Duodenal mucosa (tissue), 2 donors: ENCODE measurements around the gene SRRM3.
A peak's percentile ranks its signal among the peaks of the same experiment; 100 is the strongest.
"Not testable (repeated sequence)": the region's sequence is repeated elsewhere in the genome, so short reads cannot be mapped to it uniquely, and the experiment has no call there.

Experiments
- H3K27ac ChIP-seq: one replicate; pipeline ENCODE4 v1.7.0; 2013; ENCODE audit warnings: low read depth, low read length
- H3K27me3 ChIP-seq, 2 donors: one replicate each; pipeline ENCODE4 v1.7.0; 2013; ENCODE audit warnings: low read length in 2 of 2, control low read depth in 1 of 2; ENCODE audit not compliant: insufficient read depth in 2 of 2, control insufficient read depth in 1 of 2
- H3K36me3 ChIP-seq, 2 donors: one replicate each; pipeline ENCODE4 v1.7.0; 2013; ENCODE audit warnings: low read length in 2 of 2, control low read depth in 1 of 2; ENCODE audit not compliant: insufficient read depth in 2 of 2, control insufficient read depth in 1 of 2
- H3K4me1 ChIP-seq, 2 donors: one replicate each; pipeline ENCODE4 v1.7.0; 2013; ENCODE audit warnings: low read length in 2 of 2, control low read depth in 1 of 2; ENCODE audit not compliant: insufficient read depth in 2 of 2, control insufficient read depth in 1 of 2
- H3K4me3 ChIP-seq, 2 donors: one replicate each; pipeline ENCODE4 v1.7.0; 2013; ENCODE audit warnings: low read length in 2 of 2, low read depth in 1 of 2
- H3K9ac ChIP-seq, 2 donors: one replicate each; pipeline ENCODE4 v1.7.0; 2013; ENCODE audit warnings: low read length in 2 of 2, low read depth in 1 of 2
- H3K9me3 ChIP-seq, 2 donors: one replicate each; pipeline ENCODE4 v1.7.0; 2013; ENCODE audit warnings: low read length in 2 of 2, control low read depth in 1 of 2; ENCODE audit not compliant: control insufficient read depth in 1 of 2

The SRRM3 gene

DNA sequence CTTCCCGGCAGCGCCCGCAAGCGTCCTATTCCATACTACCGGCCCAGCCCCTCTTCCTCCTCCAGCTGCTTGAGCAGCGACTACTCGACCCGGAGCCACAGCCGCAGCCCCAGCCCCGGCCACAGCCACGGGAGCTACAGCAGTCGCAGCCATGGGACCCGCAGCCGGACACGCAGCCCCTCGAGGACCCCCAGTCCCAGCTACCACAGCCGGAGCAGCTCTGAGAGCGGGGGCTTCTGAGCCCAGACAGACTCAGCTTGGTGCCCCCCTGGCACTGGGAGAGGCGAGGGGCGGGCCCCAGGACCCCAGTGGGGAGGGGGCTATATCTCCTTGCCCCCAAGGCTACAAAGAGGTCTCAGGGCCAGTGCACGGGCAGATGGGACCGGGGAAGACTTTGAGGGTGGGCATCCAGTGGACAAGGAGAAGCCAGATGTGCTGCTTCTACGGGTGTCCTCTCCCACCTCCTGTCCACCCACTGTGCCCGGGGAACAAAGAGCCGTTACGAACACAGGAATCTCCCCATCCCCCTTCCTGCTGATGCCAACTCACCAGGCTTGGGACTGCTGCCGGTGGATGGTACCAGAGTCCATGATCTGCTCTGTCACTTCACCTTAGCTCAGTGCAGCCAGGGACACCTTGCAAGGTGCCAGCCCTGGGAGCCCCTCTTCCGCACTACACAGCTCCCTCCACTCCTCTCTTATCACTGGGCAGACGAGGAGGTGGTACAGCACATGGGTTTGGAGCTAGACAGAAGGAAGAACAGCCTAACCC is 84.1 kb downstream of the SRRM3 start:
- H3K9ac ChIP-seq = no peak overlapping the region
- peaks cover 21 to 26% of the 10 kb centered on the region in 2 donors for H3K27me3 ChIP-seq

DNA sequence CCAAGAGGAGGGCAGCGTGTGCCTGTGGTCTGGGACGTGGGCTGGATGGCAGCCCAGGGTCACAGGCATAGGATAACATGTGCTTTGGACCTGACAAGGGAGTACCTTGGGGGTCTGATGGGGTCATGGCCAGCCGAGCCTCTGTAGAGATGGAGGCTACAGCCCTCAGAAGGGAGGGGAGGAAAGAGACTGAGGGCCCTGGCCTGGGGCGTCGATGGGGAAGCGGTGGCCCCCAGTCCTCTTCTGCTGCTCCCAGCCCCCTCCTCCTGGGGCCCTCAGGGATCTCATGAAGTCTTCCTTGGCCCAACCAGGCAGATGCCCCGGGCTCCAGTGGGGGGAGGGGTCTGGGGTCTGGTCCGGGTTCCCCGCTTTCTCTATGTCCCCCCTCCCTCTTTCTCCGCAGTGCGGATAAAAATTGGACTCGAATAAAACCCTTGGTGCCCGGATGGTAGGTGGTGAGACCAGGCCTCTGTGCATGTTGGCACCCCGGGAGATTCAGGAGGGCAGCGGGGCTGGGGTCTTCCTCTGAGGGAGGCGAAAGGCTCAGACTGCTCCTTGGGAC is 85.2 kb downstream of the SRRM3 start:
- no peak overlapping the region for H3K9ac ChIP-seq
- no peak overlapping the region for H3K27ac ChIP-seq
- H3K4me3 ChIP-seq = no peak overlapping the region
- H3K9me3 ChIP-seq = no peaks in the 10 kb centered on the region
- no peaks in the 10 kb centered on the region for H3K36me3 ChIP-seq
- H3K27me3 ChIP-seq = peaks cover 15 to 18% of the 10 kb centered on the region in 2 donors
- peaks cover 4 to 11% of the 10 kb centered on the region in 2 donors for H3K4me1 ChIP-seq

More for the DNA sequence above, 84.1 kb downstream of the SRRM3 start:
- no peak overlapping the region for H3K27ac ChIP-seq
- peaks cover 6 to 9% of the 10 kb centered on the region in 2 donors for H3K4me1 ChIP-seq
- no peaks in the 10 kb centered on the region for H3K9me3 ChIP-seq
- H3K36me3 ChIP-seq = no peaks in the 10 kb centered on the region
- no peak overlapping the region for H3K4me3 ChIP-seq

DNA sequence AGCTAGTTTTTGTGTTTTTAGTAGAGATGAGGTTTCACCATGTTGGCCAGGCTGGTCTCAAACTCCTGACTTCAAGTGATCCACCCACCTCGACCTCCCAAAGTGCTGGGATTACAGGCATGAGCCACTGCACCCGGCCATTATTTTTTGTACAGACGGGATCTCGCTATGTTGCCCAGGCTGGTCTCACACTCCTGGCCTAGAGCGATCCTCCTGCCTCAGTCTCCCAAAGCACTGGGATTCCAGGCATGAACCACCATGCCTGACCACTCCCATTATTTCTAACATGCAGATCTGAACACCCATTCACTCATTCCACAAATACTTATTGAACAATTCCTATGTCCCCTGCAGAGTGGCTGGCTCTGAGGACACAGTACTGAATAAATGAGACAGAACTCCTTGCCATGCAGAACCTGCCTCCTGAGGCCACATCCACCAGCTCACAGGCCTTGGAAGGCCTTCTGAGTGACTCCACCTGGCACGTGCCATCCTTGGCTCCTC is 89.2 kb downstream of the SRRM3 start:
- not testable (repeated sequence) for H3K36me3 ChIP-seq, H3K27me3 ChIP-seq, H3K9me3 ChIP-seq, H3K4me3 ChIP-seq, H3K27ac ChIP-seq
- Histone ChIP-seq H3K4me1 (peaks cover 15 to 19% of the 10 kb centered on the region in 2 donors), H3K9ac (peak overlapping the region in 1 of 2 donors; percentile 40)

DNA sequence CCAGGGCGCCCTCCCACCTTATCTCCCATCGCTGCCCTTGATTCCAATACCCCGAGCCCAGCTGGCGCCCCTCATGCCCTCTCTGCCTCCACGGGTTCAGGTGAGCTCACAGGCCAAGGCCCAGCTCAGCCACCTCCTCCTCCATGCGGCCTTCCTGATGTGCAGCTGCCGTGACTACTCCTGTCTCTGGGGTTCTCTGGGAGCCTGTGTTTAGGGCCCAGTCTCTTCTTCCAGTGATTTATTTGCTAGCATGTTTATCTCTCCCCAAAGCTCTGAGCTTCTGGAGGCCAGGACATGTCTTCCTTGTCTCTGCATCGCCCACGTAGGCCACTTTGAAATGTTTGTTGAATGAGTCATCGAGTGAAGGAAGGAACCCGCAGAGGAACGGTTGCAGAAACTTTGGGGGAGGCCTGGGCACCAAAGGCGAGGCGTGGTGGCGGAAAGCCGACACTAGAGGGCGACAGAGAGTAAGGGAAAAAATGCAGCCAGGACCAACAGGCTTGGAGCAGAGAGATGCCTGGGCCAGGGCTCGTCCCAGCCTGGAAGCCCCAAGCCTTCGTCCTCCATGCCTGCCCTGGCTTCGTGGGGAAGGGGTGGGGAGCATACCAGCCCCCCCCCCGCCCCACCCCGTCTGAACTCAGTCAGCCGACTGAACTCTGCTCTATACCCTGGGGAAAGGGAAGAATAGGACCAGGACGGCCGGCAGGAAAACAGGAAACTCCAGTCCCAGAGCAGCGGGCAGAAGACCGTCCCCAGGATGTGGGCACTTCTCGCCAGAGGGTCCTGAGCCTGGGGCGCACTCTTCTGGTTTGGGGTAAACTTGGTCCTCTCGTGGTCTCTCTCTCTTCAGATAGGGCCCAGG is 89.9 kb downstream of the SRRM3 start:
- Histone ChIP-seq H3K36me3 (no peaks in the 10 kb centered on the region), H3K4me3 (peak overlapping the region; percentile 7 to 15), H3K27me3 (no peaks in the 10 kb centered on the region), H3K27ac (peak overlapping the region; percentile 91), H3K9me3 (no peaks in the 10 kb centered on the region), H3K4me1 (peaks cover 17 to 20% of the 10 kb centered on the region in 2 donors), H3K9ac (peak overlapping the region; percentile 51 to 52)

DNA sequence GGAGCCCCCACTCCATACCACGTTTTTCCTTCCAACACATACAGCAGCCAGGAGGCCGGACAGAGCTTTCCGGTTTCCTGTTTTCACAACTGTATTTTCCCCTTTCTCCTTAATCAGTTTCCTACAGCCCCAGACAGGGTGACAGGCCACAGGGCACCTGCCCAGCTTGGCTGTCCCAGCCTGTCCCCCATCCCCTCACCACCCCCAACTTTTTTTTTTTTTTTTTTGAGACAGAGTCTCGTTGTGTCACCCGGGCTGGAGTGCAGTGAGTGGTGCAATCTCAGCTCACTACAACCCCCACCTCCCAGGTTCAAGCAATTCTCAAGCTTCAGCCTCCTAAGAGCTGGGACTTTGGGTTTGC is 90.5 kb downstream of the SRRM3 start:
- H3K9me3 ChIP-seq = no peaks in the 10 kb centered on the region
- peak overlapping the region; percentile 7 to 15 for H3K4me3 ChIP-seq
- H3K9ac ChIP-seq = peak overlapping the region; percentile 51 to 52
- peak overlapping the region; percentile 91 for H3K27ac ChIP-seq
- H3K27me3 ChIP-seq = no peaks in the 10 kb centered on the region
- peaks cover 23 to 26% of the 10 kb centered on the region in 2 donors for H3K4me1 ChIP-seq
- no peaks in the 10 kb centered on the region for H3K36me3 ChIP-seq

DNA sequence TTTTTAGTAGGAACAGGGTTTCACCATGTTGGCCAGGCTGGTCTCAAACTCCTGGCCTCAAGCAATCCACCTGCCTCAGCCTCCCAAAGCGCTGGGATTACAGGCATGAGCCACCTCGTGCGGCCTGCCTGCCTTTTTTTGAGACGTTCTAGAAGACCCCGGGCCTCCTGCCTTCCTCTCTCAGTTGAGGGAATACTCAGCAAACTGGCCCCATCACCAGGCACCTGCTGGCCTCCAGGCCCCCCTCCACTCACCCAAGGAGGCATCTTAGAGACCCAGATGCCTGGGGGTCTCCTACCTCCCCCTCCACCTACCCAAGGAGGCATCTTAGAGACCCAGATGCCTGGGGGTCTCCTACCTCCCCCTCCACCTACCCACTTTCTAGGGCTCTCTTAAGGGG is 91.2 kb downstream of the SRRM3 start:
- H3K9ac ChIP-seq, H3K36me3 ChIP-seq, H3K27me3 ChIP-seq, H3K9me3 ChIP-seq, H3K27ac ChIP-seq, H3K4me3 ChIP-seq: not testable (repeated sequence)
- peaks cover 25 to 31% of the 10 kb centered on the region in 2 donors for H3K4me1 ChIP-seq

DNA sequence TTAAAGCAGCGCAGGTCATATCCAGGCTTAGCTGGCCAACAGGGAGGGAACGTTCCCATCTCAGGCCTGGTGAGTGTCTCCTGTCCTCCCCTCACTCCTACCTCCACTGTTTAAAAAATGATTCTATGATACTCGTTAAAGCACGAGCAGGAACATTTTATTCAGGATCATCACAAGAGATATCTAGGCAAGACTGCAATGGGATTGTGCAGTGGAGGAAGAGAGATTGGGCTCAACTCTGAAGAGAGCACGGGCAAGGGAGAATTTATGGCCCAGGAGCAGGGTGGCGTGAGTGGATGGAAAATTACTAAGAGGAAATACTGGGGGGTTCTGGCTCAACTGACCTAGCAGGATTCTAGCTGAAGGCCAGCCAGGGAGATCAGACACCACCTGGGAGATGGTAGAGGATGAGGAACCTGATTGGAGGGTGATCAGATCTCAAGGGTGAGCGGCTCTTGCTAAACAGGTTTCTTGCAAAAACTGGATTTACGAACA is 91.8 kb downstream of the SRRM3 start:
- no peak overlapping the region for H3K9ac ChIP-seq
- peaks cover 25 to 32% of the 10 kb centered on the region in 2 donors for H3K4me1 ChIP-seq
- H3K9me3 ChIP-seq = no peaks in the 10 kb centered on the region
- H3K36me3 ChIP-seq = no peaks in the 10 kb centered on the region
- no peaks in the 10 kb centered on the region for H3K27me3 ChIP-seq
- H3K27ac ChIP-seq = no peak overlapping the region
- no peak overlapping the region for H3K4me3 ChIP-seq

DNA sequence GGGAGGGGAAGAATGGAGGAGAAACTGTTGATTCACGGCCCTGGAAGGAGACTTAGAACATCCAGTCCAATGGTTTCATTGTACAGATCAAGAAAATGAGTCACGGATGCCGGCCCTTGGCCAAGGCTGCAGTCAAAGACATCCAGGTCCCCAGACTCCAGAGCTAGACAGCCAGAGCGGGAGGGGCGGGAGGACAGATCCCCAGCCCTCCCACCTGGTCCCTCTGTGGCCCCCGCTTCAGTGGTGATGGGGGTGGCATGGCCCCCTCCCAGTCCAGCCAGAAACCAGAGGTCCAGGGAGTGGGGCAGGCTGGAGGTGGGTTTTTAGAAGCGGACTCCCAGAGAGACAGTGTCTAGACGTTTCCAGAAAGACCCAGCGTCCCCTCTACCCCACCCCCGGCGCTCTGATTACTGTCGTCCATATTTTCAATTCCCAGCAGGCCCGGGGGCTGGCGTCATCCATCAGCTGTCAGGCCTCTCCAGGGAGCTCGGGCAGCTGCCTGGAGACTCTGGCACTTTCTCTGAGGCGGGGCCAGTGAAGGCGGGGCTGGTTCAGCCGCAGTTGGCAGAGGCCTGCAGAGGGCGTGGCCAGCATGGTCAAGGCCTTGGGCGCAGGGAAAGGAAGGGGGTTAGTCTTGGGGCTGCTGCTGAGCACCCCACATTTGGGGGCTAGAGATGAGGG is 92.8 kb downstream of the SRRM3 start:
- Histone ChIP-seq H3K4me3 (peak overlapping the region; percentile 43 to 51), H3K27me3 (no peaks in the 10 kb centered on the region), H3K9ac (peak overlapping the region; percentile 73 to 86), H3K36me3 (no peaks in the 10 kb centered on the region), H3K4me1 (peaks cover 31 to 37% of the 10 kb centered on the region in 2 donors), H3K9me3 (no peaks in the 10 kb centered on the region), H3K27ac (peak overlapping the region; percentile 95)

DNA sequence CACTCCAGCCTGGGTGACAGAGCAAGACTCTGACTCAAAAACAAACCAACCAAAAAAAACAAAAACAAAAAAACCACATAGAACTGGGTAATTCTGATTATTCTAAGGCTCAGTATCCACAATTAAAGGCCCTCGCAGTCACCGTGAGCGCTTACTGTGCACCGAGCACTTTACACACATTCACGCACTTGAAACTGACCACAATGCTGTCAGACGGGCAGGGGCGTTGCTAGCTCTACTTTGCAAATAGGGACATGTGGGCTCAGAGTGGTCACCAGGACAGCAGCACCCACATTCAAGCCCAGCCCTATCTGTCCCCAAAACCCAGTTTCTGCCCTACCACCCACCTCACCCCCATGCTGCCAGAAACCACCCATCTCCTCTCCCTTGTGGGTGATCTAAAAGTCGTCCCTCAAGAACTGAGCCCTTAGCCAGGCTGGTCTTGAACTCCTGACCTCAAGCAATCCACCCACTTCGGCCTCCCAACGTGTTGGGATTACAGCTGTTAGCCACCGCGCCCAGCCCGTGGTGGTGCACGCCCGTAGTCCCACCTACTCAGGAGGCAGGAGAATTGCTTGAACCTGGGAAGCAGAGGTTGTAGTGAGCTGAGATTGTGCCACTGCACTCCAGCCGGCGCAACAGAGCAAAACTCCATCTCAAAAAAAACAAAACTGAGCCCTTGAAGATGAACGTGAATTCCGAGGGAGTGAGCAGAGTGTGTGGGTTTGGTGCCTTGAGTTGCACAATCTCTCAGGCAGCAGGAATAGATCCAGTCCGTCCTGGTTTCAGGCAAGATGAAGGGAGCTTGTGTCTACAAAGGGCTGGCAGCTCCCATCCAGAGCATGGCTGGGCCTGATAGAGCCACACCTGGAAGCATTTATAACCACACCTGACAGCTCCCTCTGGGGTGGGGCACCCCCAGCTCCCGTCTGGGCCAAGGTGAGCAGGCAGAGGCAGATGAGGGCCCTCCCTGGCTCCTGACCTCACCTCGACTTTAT is 95.3 kb downstream of the SRRM3 start:
- Histone ChIP-seq H3K4me3 (peak overlapping the region in 1 of 2 donors; percentile 45), H3K27me3 (no peaks in the 10 kb centered on the region), H3K9me3 (no peaks in the 10 kb centered on the region), H3K36me3 (no peaks in the 10 kb centered on the region), H3K27ac (peak overlapping the region; percentile 94), H3K9ac (peak overlapping the region; percentile 69 to 79), H3K4me1 (peaks cover 41 to 46% of the 10 kb centered on the region in 2 donors)
